Stomach smooth muscle (tissue), 2 donors: ENCODE data around the gene STXBP6.
"Not testable (repeated sequence)": the region's sequence is repeated elsewhere in the genome, so short reads cannot be mapped to it uniquely, and the experiment has no call there.

ENCODE experiments used
- H3K27ac ChIP-seq: one replicate; pipeline ENCODE4 v1.7.0; 2013; ENCODE audit warnings: mild to moderate bottlenecking, low read length, inconsistent platforms
- H3K27me3 ChIP-seq, 2 donors: one replicate each; pipeline ENCODE4 v1.7.0; 2013; ENCODE audit warnings: low read length in 2 of 2; ENCODE audit not compliant: insufficient read depth in 2 of 2, control insufficient read depth in 1 of 2
- H3K36me3 ChIP-seq, 2 donors: one replicate each; pipeline ENCODE4 v1.7.0; 2013; ENCODE audit warnings: low read length in 2 of 2; ENCODE audit not compliant: control insufficient read depth in 2 of 2, insufficient read depth in 2 of 2
- H3K4me1 ChIP-seq: one replicate; pipeline ENCODE4 v1.7.0; 2013; ENCODE audit warnings: low read length; ENCODE audit not compliant: control insufficient read depth, insufficient read depth
- H3K4me3 ChIP-seq, 2 donors: one replicate each; pipeline ENCODE4 v1.7.0; 2013; ENCODE audit warnings: low read length in 2 of 2
- H3K9ac ChIP-seq, 2 donors: one replicate each; pipeline ENCODE4 v1.7.0; 2013; ENCODE audit warnings: low read length in 2 of 2, mild to moderate bottlenecking in 1 of 2
- H3K9me3 ChIP-seq, 2 donors: one replicate each; pipeline ENCODE4 v1.7.0; 2013; ENCODE audit warnings: low read length in 2 of 2; ENCODE audit not compliant: control insufficient read depth in 2 of 2
- donor health status: healthy.
- donor health status: Pancreatic carcinoma.

The STXBP6 gene

GRCh38 chr14:24814944-24815343, 235.0 kb downstream of the STXBP6 start:
- H3K9ac ChIP-seq: no peak overlapping the region
- no peak overlapping the region for H3K4me3 ChIP-seq
- no peaks in the 10 kb centered on the region for H3K9me3 ChIP-seq
- no peaks in the 10 kb centered on the region for H3K27me3 ChIP-seq
- no peak overlapping the region for H3K27ac ChIP-seq
- peaks cover 6% of the 10 kb centered on the region for H3K4me1 ChIP-seq
- H3K36me3 ChIP-seq: peaks cover 0 to 2% of the 10 kb centered on the region in 2 donors

DNA sequence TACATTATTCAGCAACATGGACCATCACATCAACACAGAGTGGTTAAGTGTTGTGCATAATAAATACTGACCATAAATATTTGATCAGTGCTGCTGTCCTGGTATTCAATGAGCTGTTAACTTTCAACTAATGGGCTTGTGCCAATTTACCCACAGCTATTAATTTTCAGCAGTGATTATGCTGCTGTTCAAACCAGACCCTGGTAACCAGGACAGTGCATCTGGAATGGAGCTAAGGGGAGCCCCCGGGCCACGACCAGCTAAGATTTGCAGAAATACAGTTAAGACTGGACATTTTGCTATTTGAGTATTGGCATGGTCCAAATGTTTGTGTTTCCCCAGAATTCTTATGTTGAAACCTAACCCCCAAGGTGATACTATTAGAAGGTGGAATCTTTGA, 235.6 kb downstream of the STXBP6 start:
- H3K27me3 ChIP-seq: no peaks in the 10 kb centered on the region
- no peaks in the 10 kb centered on the region for H3K9me3 ChIP-seq
- H3K36me3 ChIP-seq: peaks cover 0 to 2% of the 10 kb centered on the region in 2 donors
- H3K4me3 ChIP-seq: no peak overlapping the region
- H3K4me1 ChIP-seq: peaks cover 6% of the 10 kb centered on the region
- H3K9ac ChIP-seq: no peak overlapping the region
- no peak overlapping the region for H3K27ac ChIP-seq

DNA sequence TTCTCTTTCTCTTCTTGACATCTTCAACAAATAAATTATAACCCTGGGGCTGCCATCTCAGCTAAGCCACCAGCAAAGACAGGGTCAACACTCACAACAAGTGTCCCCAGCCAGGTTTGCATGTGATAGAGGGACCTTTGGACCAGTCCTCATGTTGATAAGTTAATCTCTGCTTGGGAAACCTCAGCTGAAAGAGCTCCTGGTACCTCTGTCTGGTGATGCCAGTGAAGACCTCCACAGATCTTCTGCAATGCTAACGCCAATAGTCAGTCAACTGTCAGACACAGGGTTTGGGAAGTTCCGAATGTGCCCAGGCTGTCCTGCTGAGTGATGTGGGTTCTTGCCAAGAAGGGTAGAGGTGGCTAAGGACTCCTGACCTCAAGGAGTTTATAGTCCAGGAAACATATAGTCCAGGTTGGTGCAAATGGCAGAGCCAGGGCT, 236.1 kb downstream of the STXBP6 start:
- Histone ChIP-seq H3K27ac (no peak overlapping the region), H3K36me3 (peaks cover 0 to 2% of the 10 kb centered on the region in 2 donors), H3K4me3 (no peak overlapping the region), H3K9ac (no peak overlapping the region), H3K4me1 (peaks cover 6% of the 10 kb centered on the region), H3K9me3 (no peaks in the 10 kb centered on the region), H3K27me3 (no peaks in the 10 kb centered on the region)

DNA sequence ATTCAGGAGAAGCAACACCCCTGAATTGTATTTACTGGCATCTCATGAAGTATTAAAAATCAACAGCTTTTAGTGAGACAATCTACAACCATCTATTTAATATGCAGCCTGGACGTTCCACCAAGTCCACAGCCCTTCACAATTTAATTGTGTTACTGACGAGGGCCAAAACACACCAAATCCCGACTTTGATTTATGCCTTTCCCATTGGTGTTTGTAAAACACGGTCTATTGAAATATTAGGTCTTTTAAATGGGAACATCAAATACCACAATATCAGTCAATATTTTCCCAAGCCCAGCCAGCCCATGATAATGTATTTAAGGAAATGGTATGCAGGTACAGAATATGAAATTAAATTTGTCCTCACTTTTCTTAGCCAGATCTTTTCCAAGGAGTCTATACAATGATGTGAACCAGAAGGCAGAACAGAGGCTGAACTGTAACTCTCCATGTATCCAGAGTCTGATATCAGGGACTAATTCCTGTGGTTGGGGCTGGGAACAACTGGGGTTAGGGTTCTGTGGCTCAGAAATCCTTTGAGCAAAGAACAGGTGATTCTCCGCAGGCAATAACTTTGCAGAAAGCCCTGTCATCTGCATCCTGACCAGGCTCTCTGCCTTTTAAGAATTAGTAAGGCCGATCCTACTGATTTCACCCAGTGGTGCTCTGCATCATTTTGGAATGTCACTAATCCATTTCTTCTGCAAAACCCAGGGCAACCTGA, 236.7 kb downstream of the STXBP6 start:
- H3K27ac ChIP-seq: no peak overlapping the region
- H3K4me1 ChIP-seq: peaks cover 6% of the 10 kb centered on the region

GRCh38 chr14:24809135-24809534, 240.8 kb downstream of the STXBP6 start:
- Histone ChIP-seq H3K27me3 (no peaks in the 10 kb centered on the region), H3K4me3 (no peak overlapping the region), H3K27ac (no peak overlapping the region), H3K9me3 (no peaks in the 10 kb centered on the region), H3K9ac (no peak overlapping the region), H3K36me3 (no peaks in the 10 kb centered on the region), H3K4me1 (peaks cover 7% of the 10 kb centered on the region)

More for the DNA sequence above, 236.7 kb downstream of the STXBP6 start:
- no peak overlapping the region for H3K4me3 ChIP-seq
- no peaks in the 10 kb centered on the region for H3K36me3 ChIP-seq
- H3K27me3 ChIP-seq: no peaks in the 10 kb centered on the region
- no peaks in the 10 kb centered on the region for H3K9me3 ChIP-seq
- H3K9ac ChIP-seq: no peak overlapping the region

- H3K9me3 ChIP-seq: no peaks in the 10 kb centered on the region
- peaks cover 7% of the 10 kb centered on the region for H3K4me1 ChIP-seq
- no peaks in the 10 kb centered on the region for H3K36me3 ChIP-seq
- no peak overlapping the region for H3K9ac ChIP-seq
- H3K27ac ChIP-seq: no peak overlapping the region
- no peaks in the 10 kb centered on the region for H3K27me3 ChIP-seq
- H3K4me3 ChIP-seq: no peak overlapping the region
Measured at GRCh38 chr14:24808412-24808811, 241.5 kb downstream of the STXBP6 start.

DNA sequence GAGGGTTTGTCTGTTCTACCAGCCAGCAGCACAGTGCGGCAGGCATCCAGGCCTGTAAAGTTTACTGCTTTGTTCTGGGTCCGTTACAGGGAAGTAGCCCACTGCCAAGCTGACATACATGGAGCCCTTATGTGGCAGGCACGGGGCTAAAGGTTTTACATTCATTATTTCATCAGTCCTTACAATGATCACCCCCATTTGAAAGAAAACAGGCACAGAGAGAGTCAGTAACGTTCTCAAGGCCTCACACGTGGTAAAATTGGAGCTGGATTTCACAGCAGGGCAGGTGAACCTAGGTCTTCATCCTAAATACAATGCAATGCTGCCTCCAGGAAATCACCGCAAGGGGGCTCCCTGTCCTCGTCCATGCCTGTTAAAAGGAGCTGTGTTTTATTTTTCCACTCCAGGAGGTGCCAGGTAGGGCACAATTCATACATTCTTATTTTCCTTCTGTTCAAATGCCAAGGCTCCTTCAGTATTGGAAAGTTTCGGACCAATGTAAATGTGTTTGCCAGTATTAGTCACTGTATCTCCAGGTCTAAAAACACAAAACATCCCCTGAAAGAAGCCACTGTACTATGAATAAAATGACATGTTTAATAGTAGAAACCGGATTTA, 243.8 kb downstream of the STXBP6 start:
- no peaks in the 10 kb centered on the region for H3K36me3 ChIP-seq
- H3K4me1 ChIP-seq: peaks cover 7% of the 10 kb centered on the region
- H3K27ac ChIP-seq: no peak overlapping the region
- no peak overlapping the region for H3K4me3 ChIP-seq
- H3K27me3 ChIP-seq: no peaks in the 10 kb centered on the region
- no peaks in the 10 kb centered on the region for H3K9me3 ChIP-seq
- H3K9ac ChIP-seq: no peak overlapping the region

DNA sequence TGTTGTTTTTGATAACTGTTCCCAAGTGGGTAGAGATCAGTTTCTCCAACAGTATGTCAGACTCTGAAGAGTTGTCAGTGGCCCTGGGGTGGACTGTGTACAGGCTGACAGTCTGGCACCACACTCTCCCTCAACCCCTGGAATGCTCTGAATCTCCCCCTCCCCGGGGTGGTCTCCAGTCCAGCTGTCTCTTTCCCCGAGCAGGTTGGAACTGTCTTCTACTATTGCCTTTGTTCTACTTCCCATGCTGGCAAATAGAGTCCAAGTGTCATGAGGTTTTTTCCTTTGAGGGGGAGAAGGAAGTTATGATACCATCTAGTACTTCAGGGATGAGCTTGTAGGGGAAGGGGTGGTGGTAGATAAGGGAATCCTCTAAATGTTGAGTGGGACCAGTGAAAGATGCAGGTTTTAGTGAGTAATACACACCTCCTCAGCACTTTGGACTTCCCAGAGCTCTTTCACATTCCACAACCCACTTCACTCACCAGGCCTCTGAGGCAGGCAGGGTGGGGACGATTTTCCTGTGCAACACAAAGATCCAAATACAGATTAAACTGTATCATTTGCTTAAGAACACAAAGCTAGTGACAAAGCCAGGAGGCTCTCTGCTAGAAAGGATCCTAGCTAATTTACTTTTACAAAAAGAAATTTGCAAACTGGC, 245.3 kb downstream of the STXBP6 start:
- Histone ChIP-seq H3K4me3 (no peak overlapping the region), H3K36me3 (no peaks in the 10 kb centered on the region), H3K9ac (no peak overlapping the region), H3K27ac (no peak overlapping the region), H3K4me1 (peaks cover 7% of the 10 kb centered on the region), H3K27me3 (no peaks in the 10 kb centered on the region), H3K9me3 (no peaks in the 10 kb centered on the region)

GRCh38 chr14:24803933-24804494, 245.9 kb downstream of the STXBP6 start:
- Histone ChIP-seq H3K36me3 (no peaks in the 10 kb centered on the region), H3K4me3 (no peak overlapping the region), H3K27ac (no peak overlapping the region), H3K4me1 (peaks cover 7% of the 10 kb centered on the region), H3K27me3 (no peaks in the 10 kb centered on the region), H3K9me3 (no peaks in the 10 kb centered on the region), H3K9ac (no peak overlapping the region)

GRCh38 chr14:24803426-24803825, 246.5 kb downstream of the STXBP6 start:
- H3K4me3 ChIP-seq, H3K9me3 ChIP-seq, H3K27ac ChIP-seq, H3K4me1 ChIP-seq, H3K27me3 ChIP-seq, H3K36me3 ChIP-seq, H3K9ac ChIP-seq: not testable (repeated sequence)
